RWPE2 (cell line): ENCODE measurements around the gene ADAMTS4.

Experiments
- ATAC-seq: fragments of 200-7000 bp; cut with Tn5 transposase; 3 replicates; pipeline ENCODE4 v1.9.1; 2021; ENCODE audit warnings: low read depth
- DNase-seq: peaks from one replicate; pipeline ENCODE4 v3.0.0-alpha.2; 2020; ENCODE audit warnings: low spot score
- H3K27ac ChIP-seq: fragments of 450-650 bp; 2 replicates; pipeline ENCODE4 v1.5.1; 2017; ENCODE audit warnings: mild to moderate bottlenecking; ENCODE audit not compliant: poor library complexity, severe bottlenecking
- H3K27me3 ChIP-seq: fragments of 250-450 bp; sonication (Bioruptor Pico); 2 replicates; pipeline ENCODE4 v1.5.1; 2021; ENCODE audit warnings: mild to moderate bottlenecking, moderate library complexity; ENCODE audit not compliant: insufficient read depth, poor library complexity, severe bottlenecking
- H3K36me3 ChIP-seq: fragments of 250-450 bp; sonication (Bioruptor Pico); 2 replicates; pipeline ENCODE4 v1.5.1; 2020; ENCODE audit warnings: low read depth, mild to moderate bottlenecking, moderate library complexity
- H3K4me1 ChIP-seq: fragments of 250-450 bp; sonication (Bioruptor Pico); 2 replicates; pipeline ENCODE4 v1.5.1; 2021; ENCODE audit warnings: mild to moderate bottlenecking, moderate library complexity; ENCODE audit not compliant: insufficient read depth, poor library complexity, severe bottlenecking
- H3K4me3 ChIP-seq: fragments of 250-450 bp; sonication (Bioruptor Pico); 2 replicates; pipeline ENCODE4 v1.5.1; 2021; ENCODE audit warnings: mild to moderate bottlenecking, moderate library complexity; ENCODE audit not compliant: severe bottlenecking
- H3K9me3 ChIP-seq: fragments of 250-450 bp; sonication (Bioruptor Pico); 2 replicates; pipeline ENCODE4 v1.5.1; 2021; ENCODE audit warnings: mild to moderate bottlenecking, moderate library complexity; ENCODE audit not compliant: severe bottlenecking
- CTCF ChIP-seq: fragments of 450-650 bp; IDR thresholded peaks from one replicate; pipeline ENCODE4 v1.5.1; 2017; ENCODE audit warnings: mild to moderate bottlenecking, moderate library complexity; ENCODE audit not compliant: poor library complexity, severe bottlenecking

The ADAMTS4 gene

GRCh38 chr1:161160671-161161145 lies 38.1 kb downstream of the ADAMTS4 start:
- Histone ChIP-seq H3K4me1 (no peaks in the 10 kb centered on the region), H3K36me3 (peaks cover 20% of the 10 kb centered on the region), H3K9me3 (no peaks in the 10 kb centered on the region), H3K27ac (no peak overlapping the region), H3K27me3 (no peaks in the 10 kb centered on the region), H3K4me3 (no peak overlapping the region)
- DNase-seq (no peak), ATAC-seq (no peak)
- no peak for TF ChIP-seq CTCF

- DNase-seq (no peak), ATAC-seq (no peak; the same call in 2 of the 3 replicates)
- Histone ChIP-seq H3K27me3 (no peaks in the 10 kb centered on the region), H3K4me3 (peak overlapping the region; percentile 57), H3K4me1 (no peaks in the 10 kb centered on the region), H3K27ac (peak overlapping the region; percentile 47), H3K36me3 (peaks cover 20% of the 10 kb centered on the region), H3K9me3 (no peaks in the 10 kb centered on the region)
- no peak for TF ChIP-seq CTCF
Measured at GRCh38 chr1:161159913-161160243, 39.0 kb downstream of the ADAMTS4 start.

- Histone ChIP-seq H3K4me3 (peak within 1 kb of the TSS; percentile 57), H3K4me1 (no peaks in the 10 kb centered on the region), H3K36me3 (peaks cover 20% of the 10 kb centered on the region), H3K27ac (peak within 1 kb of the TSS; percentile 47), H3K9me3 (no peaks in the 10 kb centered on the region), H3K27me3 (no peaks in the 10 kb centered on the region)
- TF ChIP-seq CTCF, result peak; percentile 24
- peak; percentile 89 for DNase-seq
- peak; percentile 92 for ATAC-seq
Measured at GRCh38 chr1:161159087-161159912, 39.6 kb downstream of the ADAMTS4 start, which contains the start of gene USP21. USP21 (plus strand) TSS chr1:161159500; CDS start chr1:161160641, 1,141 bp downstream.

- peaks cover 20% of the 10 kb centered on the region for H3K36me3 ChIP-seq
- no peaks in the 10 kb centered on the region for H3K9me3 ChIP-seq
- no peaks in the 10 kb centered on the region for H3K27me3 ChIP-seq
- H3K4me3 ChIP-seq, result peak overlapping the region; percentile 57
- no peak for DNase-seq
- no peak for TF ChIP-seq CTCF
- no peaks in the 10 kb centered on the region for H3K4me1 ChIP-seq
- peak overlapping the region; percentile 47 for H3K27ac ChIP-seq
- no peak; the same call in 1 of the 3 replicates for ATAC-seq
Measured at GRCh38 chr1:161158316-161159010, 40.4 kb downstream of the ADAMTS4 start.

DNA sequence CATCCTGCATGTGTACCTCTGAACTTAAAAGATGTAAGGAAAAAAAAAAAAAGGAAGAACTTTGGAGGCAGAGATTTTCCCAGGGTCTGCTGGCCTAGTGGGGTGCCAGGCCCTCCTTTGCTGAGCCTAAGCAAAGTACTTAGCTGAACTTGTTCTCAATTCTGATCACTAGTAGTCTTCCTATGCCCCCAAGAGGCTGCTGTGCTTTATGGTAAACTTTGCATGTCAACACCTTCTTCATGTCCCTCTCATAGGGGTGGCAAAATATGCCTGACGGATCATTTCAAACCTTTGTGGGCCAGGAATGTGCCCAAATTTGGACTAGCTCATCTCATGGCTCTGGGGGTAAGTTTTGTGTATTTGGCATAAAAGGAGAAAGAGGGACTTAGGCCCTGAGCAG lies 41.0 kb downstream of the ADAMTS4 start:
- Histone ChIP-seq H3K4me3 (no peak overlapping the region), H3K27me3 (no peaks in the 10 kb centered on the region), H3K27ac (no peak overlapping the region), H3K36me3 (peaks cover 15% of the 10 kb centered on the region), H3K4me1 (no peaks in the 10 kb centered on the region), H3K9me3 (no peaks in the 10 kb centered on the region)
- DNase-seq, result no peak
- ATAC-seq, result no peak
- no peak for TF ChIP-seq CTCF
